ENCODE measurements around the gene MKI67.

- TF ChIP-seq CTCF (IDR thresholded peaks at IDR 0.05; ENCODE audit: low read depth, low read length) = no peak
- no peak for TF ChIP-seq POLR2A (IDR thresholded peaks at IDR 0.05; ENCODE audit: extremely low read depth, insufficient read length)
Measured at GRCh38 chr10:128101901-128102300, 24.3 kb downstream of the MKI67 start.
